K562 (cell line): Measurements from ENCODE around the gene CPNE2. TPM values are rescaled to one million over a fixed set of nuclear protein-coding genes. Genes with fewer than 3 reads are reported as not detected.

Experiments
- ATAC-seq: fragments of 200-7000 bp; cut with Tn5 transposase; 3 replicates; pipeline ENCODE4 v1.9.1; 2020; ENCODE audit warnings: moderate library complexity
- BruUV-seq: library from RNA; stranded (reverse); fragments of 400-500 nt; replicated peaks from 2 replicates; lab custom pipeline; 2021; lab: Mats Ljungman, UMichigan
- CTCF ChIA-PET: fragments of 300-600 bp; formaldehyde crosslinking; extraction: SDS; loops from one replicate; lab custom pipeline; 2021; ENCODE audit warnings: low intra/inter-chr PET ratio; lab: Yijun Ruan, JAX
- POLR2A ChIA-PET: fragments of 300-600, 350-650 bp; sonication (Branson Sonifier 250); formaldehyde crosslinking; extraction: SDS; loops from one replicate; lab custom pipeline; 2021; ENCODE audit warnings: antibody characterized with exemption, inconsistent platforms; lab: Yijun Ruan, JAX
- DNase-seq, 4 experiments: peaks; one replicate each; pipeline versions ENCODE4 v3.0.0 to v3.0.0-alpha.2; 2011 to 2018; ENCODE audit warnings: low spot score in 3 of 4, mixed read lengths in 3 of 4; ENCODE audit errors: extremely low read depth in 1 of 4
- FAIRE-seq: peaks from 2 replicates; lab custom pipeline; 2011; peaks lifted over from hg19 to GRCh38; lab: Jason Lieb, UNC
- H2AFZ ChIP-seq: 2 replicates; pipeline ENCODE4 v1.6.0; 2011; ENCODE audit warnings: low read depth, low read length, control low read depth, inconsistent platforms
- H3K27ac ChIP-seq: fragments of 200-600 bp; 3 replicates; pipeline ENCODE4 v1.8.0; 2011; ENCODE audit warnings: low read depth, mild to moderate bottlenecking, control low read depth, inconsistent platforms, low read length, moderate library complexity, mixed read lengths; ENCODE audit errors: extremely low read depth
- H3K27me3 ChIP-seq, 2 experiments: fragments of 300-600 bp in 1 of 2; 2 replicates in 1 of 2; 3 replicates in 1 of 2; pipeline versions ENCODE4 v1.6.0 to v1.8.0; 2011; ENCODE audit warnings: inconsistent platforms in 2 of 2, low read length in 2 of 2, mild to moderate bottlenecking in 1 of 2, mixed read lengths in 1 of 2, moderate library complexity in 1 of 2; ENCODE audit not compliant: control insufficient read depth in 2 of 2, insufficient read depth in 2 of 2
- H3K36me3 ChIP-seq: fragments of 300-600 bp; 3 replicates; pipeline ENCODE4 v1.8.0; 2011; ENCODE audit warnings: mild to moderate bottlenecking, low read length, inconsistent platforms; ENCODE audit not compliant: control insufficient read depth, insufficient read depth
- H3K4me1 ChIP-seq, 2 experiments: fragments of 200-600 bp in 1 of 2; replicated peaks in 1 of 2; 2 replicates in 1 of 2; 3 replicates in 1 of 2; pipeline versions ENCODE4 v1.5.1 to v1.8.0; 2011; ENCODE audit warnings: inconsistent platforms in 2 of 2, low read length in 2 of 2, mild to moderate bottlenecking in 1 of 2, mixed read lengths in 1 of 2, moderate library complexity in 1 of 2; ENCODE audit not compliant: control insufficient read depth in 2 of 2, insufficient read depth in 2 of 2
- H3K4me2 ChIP-seq: 2 replicates; pipeline ENCODE4 v1.6.1; 2011; ENCODE audit warnings: low read length, control low read depth, inconsistent platforms, mixed read lengths; ENCODE audit not compliant: insufficient read depth
- H3K4me3 ChIP-seq: fragments of 200-600 bp; sonication (generic), shearing (Covaris generic); 2 replicates; pipeline ENCODE4 v1.5.1; 2016; ENCODE audit warnings: control low read depth, inconsistent platforms
- H3K79me2 ChIP-seq: fragments of 200-600 bp; 3 replicates; pipeline ENCODE4 v1.8.0; 2011; ENCODE audit warnings: low read length, inconsistent platforms; ENCODE audit not compliant: control insufficient read depth, insufficient read depth
- H3K9ac ChIP-seq, 2 experiments: 2 replicates each; pipeline versions ENCODE4 v1.6.0 to v1.6.1; 2011; ENCODE audit warnings: low read depth in 2 of 2, low read length in 2 of 2, control low read depth in 1 of 2, inconsistent platforms in 1 of 2, mild to moderate bottlenecking in 1 of 2, mixed read lengths in 1 of 2; ENCODE audit not compliant: insufficient read depth in 1 of 2
- H3K9me1 ChIP-seq: one replicate; pipeline ENCODE4 v1.6.0; 2011; ENCODE audit warnings: inconsistent platforms, mild to moderate bottlenecking, low read length, moderate library complexity; ENCODE audit not compliant: control insufficient read depth, insufficient read depth
- H3K9me3 ChIP-seq: replicated peaks from 2 replicates; pipeline ENCODE4 v1.5.1; 2011; ENCODE audit warnings: low read depth, low read length, inconsistent platforms; ENCODE audit not compliant: control insufficient read depth, insufficient read depth
- H4K20me1 ChIP-seq: replicated peaks from 2 replicates; pipeline ENCODE4 v1.6.1; 2011; ENCODE audit warnings: low read length, inconsistent platforms, mixed read lengths; ENCODE audit not compliant: control insufficient read depth, insufficient read depth
- NR4A1 ChIP-seq, 2 experiments: fragments of 250-450 bp in 1 of 2; fragments of 450-650 bp in 1 of 2; sonication (Bioruptor Pico) in 1 of 2; IDR thresholded peaks; 2 replicates each; pipeline versions ENCODE4 v1.4.0 to v1.6.1; 2016 to 2020; ENCODE audit warnings: mild to moderate bottlenecking in 2 of 2, missing compliant biosample characterization in 1 of 2, missing genetic modification characterization in 1 of 2, moderate library complexity in 1 of 2
- PCBP2 ChIP-seq: fragments of 200-400 bp; formaldehyde crosslinking; IDR thresholded peaks from 2 replicates; pipeline ENCODE4 v1.6.1; 2018; ENCODE audit warnings: low read length, low read depth, mild to moderate bottlenecking, moderate library complexity; ENCODE audit not compliant: poor library complexity, severe bottlenecking
- WGBS: fragments of 100-300 bp; shearing (Covaris generic); methylation state at CpG from one replicate; pipeline ENCODE4 v1.1.6; 2016; ENCODE audit warnings: low coverage, mixed read lengths; ENCODE audit not compliant: insufficient coverage; ENCODE audit errors: missing lambda C conversion rate; 5-methylcytosine and 5-hydroxymethylcytosine counted together
- in situ Hi-C: fragments of 300-500 bp; cut with MboI; formaldehyde crosslinking; loops from 4 replicates; pipeline ENCODE4 v1.15.0; 2018; ENCODE audit warnings: inconsistent platforms, mixed read lengths
- intact Hi-C: fragments of 100-400 bp; cut with micrococcal nuclease; formaldehyde crosslinking; loops from 2 replicates; pipeline ENCODE4 v1.14.2; 2022
- polyA plus RNA-seq, 8 experiments: library from polyadenylated mRNA; depleted of rRNA in 4 of 8; stranded (reverse) in 5 of 8; unstranded in 3 of 8; fragments of >200 nt; fragmentation: Nextera tagmentation in 2 of 8; fragmentation: Illumina TruSeq in 1 of 8; extraction: Ambion mirVana in 2 of 8; extraction: Trizol in 1 of 8; gene quantifications; 2 replicates each; pipeline versions ENCODE4 v1.2.1 to v1.2.3, GENCODE V29; 2011 to 2014; ENCODE audit warnings: inconsistent platforms in 1 of 8, missing spikeins in 1 of 8
- total RNA-seq, 7 experiments: library from RNA; depleted of rRNA in 6 of 7; stranded (reverse); fragments of >200 nt in 6 of 7; fragmentation: Illumina TruSeq in 2 of 7; extraction: Trizol in 2 of 7; gene quantifications; 2 replicates each; pipeline versions ENCODE4 v1.2.1 to v1.2.3, GENCODE V29; 2011 to 2021; ENCODE audit warnings: low replicate concordance in 1 of 7
- TF ChIP-seq, protein P1 (sequence below): fragments of 200-400 bp; formaldehyde crosslinking; IDR thresholded peaks from 2 replicates; pipeline ENCODE4 v1.6.1; 2017; ENCODE audit warnings: mild to moderate bottlenecking, low read depth, low read length, moderate library complexity
- TF ChIP-seq, protein P2 (sequence below): sonication (generic); formaldehyde crosslinking; IDR thresholded peaks from 2 replicates; pipeline ENCODE4 v1.8.0; 2022; ENCODE audit warnings: mild to moderate bottlenecking, missing genetic modification reagents, borderline replicate concordance
- TF ChIP-seq, protein P3 (sequence below): fragments of 450-650 bp; IDR thresholded peaks from 2 replicates; pipeline ENCODE4 v1.6.1; 2017; ENCODE audit warnings: antibody characterized with exemption

The CPNE2 gene
- total and polyA plus RNA-seq, 9 of the 15 experiments (the other 6 are each of a cell fraction or from before 2014, with no cell fraction given), result 3.0 to 13.9 (median 8.6) TPM

DNA sequence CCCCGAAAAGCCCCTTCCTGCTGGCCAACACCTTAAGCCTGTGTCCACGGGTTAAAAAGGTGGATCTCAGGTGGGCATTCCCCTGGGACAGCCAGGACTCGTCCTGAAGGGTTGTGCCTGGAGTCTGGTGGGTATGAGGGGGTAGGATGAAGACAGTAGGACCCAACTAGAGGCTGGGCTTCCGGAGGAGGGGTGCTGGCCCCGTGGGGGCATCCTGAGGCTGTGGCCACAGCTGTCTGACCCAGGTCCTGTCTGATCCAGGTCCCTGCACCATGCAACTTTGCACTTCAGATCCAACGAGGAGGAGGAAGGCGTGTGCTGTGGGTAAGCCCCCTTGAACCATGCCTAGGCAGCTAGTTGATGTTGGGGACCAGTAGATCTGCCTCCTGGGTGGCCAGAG is 37.6 kb upstream of the CPNE2 start:
- Histone ChIP-seq H3K36me3 (no peaks in the 10 kb centered on the region), H3K9ac (no peak overlapping the region), H3K4me2 (no peak overlapping the region), H3K79me2 (no peaks in the 10 kb centered on the region), H3K9me3 (no peaks in the 10 kb centered on the region), H2AFZ (no peak overlapping the region), H3K4me1 (peaks cover 0 to 3% of the 10 kb centered on the region in 2 experiments; a peak in 1 of 5 replicates), H3K9me1 (no peaks in the 10 kb centered on the region)
- 5% methylated on average over 6 of the region's 7 CpGs for WGBS
- no peak for ATAC-seq
- in situ Hi-C loops (no loop called here), intact Hi-C loops (no loop called here)
- DNase-seq, result no peak
- CTCF ChIA-PET, result no interaction called here
- POLR2A ChIA-PET, result no interaction called here
- no TSS peak for BruUV-seq
- no peak for TF ChIP-seq NR4A1 (CRISPR knock-in tag; IDR thresholded peaks at IDR 0.05)
- TF ChIP-seq NR4A1 (tag; IDR thresholded peaks at IDR 0.05), result no peak
- TF ChIP-seq PCBP2, result no peak
- TF ChIP-seq, protein P1, sequence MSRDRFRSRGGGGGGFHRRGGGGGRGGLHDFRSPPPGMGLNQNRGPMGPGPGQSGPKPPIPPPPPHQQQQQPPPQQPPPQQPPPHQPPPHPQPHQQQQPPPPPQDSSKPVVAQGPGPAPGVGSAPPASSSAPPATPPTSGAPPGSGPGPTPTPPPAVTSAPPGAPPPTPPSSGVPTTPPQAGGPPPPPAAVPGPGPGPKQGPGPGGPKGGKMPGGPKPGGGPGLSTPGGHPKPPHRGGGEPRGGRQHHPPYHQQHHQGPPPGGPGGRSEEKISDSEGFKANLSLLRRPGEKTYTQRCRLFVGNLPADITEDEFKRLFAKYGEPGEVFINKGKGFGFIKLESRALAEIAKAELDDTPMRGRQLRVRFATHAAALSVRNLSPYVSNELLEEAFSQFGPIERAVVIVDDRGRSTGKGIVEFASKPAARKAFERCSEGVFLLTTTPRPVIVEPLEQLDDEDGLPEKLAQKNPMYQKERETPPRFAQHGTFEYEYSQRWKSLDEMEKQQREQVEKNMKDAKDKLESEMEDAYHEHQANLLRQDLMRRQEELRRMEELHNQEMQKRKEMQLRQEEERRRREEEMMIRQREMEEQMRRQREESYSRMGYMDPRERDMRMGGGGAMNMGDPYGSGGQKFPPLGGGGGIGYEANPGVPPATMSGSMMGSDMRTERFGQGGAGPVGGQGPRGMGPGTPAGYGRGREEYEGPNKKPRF, result no peak
- TF ChIP-seq, protein P2, sequence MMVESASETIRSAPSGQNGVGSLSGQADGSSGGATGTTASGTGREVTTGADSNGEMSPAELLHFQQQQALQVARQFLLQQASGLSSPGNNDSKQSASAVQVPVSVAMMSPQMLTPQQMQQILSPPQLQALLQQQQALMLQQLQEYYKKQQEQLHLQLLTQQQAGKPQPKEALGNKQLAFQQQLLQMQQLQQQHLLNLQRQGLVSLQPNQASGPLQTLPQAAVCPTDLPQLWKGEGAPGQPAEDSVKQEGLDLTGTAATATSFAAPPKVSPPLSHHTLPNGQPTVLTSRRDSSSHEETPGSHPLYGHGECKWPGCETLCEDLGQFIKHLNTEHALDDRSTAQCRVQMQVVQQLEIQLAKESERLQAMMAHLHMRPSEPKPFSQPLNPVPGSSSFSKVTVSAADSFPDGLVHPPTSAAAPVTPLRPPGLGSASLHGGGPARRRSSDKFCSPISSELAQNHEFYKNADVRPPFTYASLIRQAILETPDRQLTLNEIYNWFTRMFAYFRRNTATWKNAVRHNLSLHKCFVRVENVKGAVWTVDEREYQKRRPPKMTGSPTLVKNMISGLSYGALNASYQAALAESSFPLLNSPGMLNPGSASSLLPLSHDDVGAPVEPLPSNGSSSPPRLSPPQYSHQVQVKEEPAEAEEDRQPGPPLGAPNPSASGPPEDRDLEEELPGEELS (CRISPR knock-in tag), result no peak
- TF ChIP-seq, protein P3, sequence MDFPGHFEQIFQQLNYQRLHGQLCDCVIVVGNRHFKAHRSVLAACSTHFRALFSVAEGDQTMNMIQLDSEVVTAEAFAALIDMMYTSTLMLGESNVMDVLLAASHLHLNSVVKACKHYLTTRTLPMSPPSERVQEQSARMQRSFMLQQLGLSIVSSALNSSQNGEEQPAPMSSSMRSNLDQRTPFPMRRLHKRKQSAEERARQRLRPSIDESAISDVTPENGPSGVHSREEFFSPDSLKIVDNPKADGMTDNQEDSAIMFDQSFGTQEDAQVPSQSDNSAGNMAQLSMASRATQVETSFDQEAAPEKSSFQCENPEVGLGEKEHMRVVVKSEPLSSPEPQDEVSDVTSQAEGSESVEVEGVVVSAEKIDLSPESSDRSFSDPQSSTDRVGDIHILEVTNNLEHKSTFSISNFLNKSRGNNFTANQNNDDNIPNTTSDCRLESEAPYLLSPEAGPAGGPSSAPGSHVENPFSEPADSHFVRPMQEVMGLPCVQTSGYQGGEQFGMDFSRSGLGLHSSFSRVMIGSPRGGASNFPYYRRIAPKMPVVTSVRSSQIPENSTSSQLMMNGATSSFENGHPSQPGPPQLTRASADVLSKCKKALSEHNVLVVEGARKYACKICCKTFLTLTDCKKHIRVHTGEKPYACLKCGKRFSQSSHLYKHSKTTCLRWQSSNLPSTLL, result no peak
- TF ChIP-seq, all 486 proteins: peak for 0
- Histone ChIP-seq H3K27ac (no peak overlapping the region), H3K27me3 (peaks cover 49 to 62% of the 10 kb centered on the region in 2 experiments), H4K20me1 (no peaks in the 10 kb centered on the region), H3K4me3 (no peak overlapping the region)
- no peak for FAIRE-seq
